H1 (cell line): ENCODE measurements around the gene SPTBN1. TPM values are rescaled to one million over a fixed set of nuclear protein-coding genes. Genes with fewer than 3 reads are reported as not detected.

Experiments
- JUND ChIP-seq: IDR thresholded peaks from 2 replicates; pipeline ENCODE4 v1.6.1; 2011; ENCODE audit warnings: mild to moderate bottlenecking, improper control_type of control experiment, low read length
- PHF8 ChIP-seq: fragments of 200-600 bp; sonication (generic); conservative IDR thresholded peaks from 2 replicates; pipeline ENCODE4 v1.7.1; 2012; ENCODE audit warnings: low read depth, mild to moderate bottlenecking, inconsistent platforms, low read length, moderate library complexity
- RFX5 ChIP-seq: IDR thresholded peaks from 2 replicates; pipeline ENCODE4 v1.6.1; 2011; ENCODE audit warnings: low read depth, low read length, improper control_type of control experiment, borderline replicate concordance
- SIN3A ChIP-seq, 2 experiments: IDR thresholded peaks in 1 of 2; conservative IDR thresholded peaks in 1 of 2; 2 replicates each; pipeline ENCODE4 v1.6.1; 2011 to 2012; ENCODE audit warnings: low read length in 2 of 2, improper control_type of control experiment in 1 of 2, low read depth in 1 of 2, mild to moderate bottlenecking in 1 of 2
- SP1 ChIP-seq: IDR thresholded peaks from 2 replicates; pipeline ENCODE4 v1.6.1; 2011; ENCODE audit warnings: low read depth, low read length
- TEAD4 ChIP-seq: IDR thresholded peaks from 2 replicates; pipeline ENCODE4 v1.6.1; 2012; ENCODE audit warnings: low read depth, low read length, inconsistent platforms, mixed read lengths
- YY1 ChIP-seq: IDR thresholded peaks from 2 replicates; pipeline ENCODE4 v1.6.1; 2011; ENCODE audit warnings: low read depth, mild to moderate bottlenecking, low read length
- polyA plus RNA-seq, 7 experiments: library from polyadenylated mRNA; depleted of rRNA in 3 of 7; stranded (reverse) in 5 of 7; unstranded in 2 of 7; fragments of >200 nt in 5 of 7; fragments of 200-250 nt in 2 of 7; gene quantifications; 1 replicate in 5 of 7; 2 replicates in 1 of 7; 4 replicates in 1 of 7; pipeline versions ENCODE4 v1.2.1 to v1.2.3, GENCODE V29; 2011 to 2013; ENCODE audit warnings: missing spikeins in 2 of 7, mixed read lengths in 2 of 7
- total RNA-seq: library from RNA; stranded (reverse); fragmentation: NEBNext Ultra II Directional; extraction: Animal tissue kit (Norgen Biotek cat#: 25700); gene quantifications from 2 replicates; pipeline ENCODE4 v1.2.1, GENCODE V29; 2021
- TF ChIP-seq, protein P1 (sequence below): fragments of 300-600 bp; sonication (generic); IDR thresholded peaks from 2 replicates; pipeline ENCODE4 v1.7.1; 2012; ENCODE audit warnings: low read length, moderate library complexity, mild to moderate bottlenecking, inconsistent platforms; ENCODE audit not compliant: insufficient replicate concordance
- TF ChIP-seq, protein P2 (sequence below): IDR thresholded peaks from 2 replicates; pipeline ENCODE4 v1.6.1; 2012; ENCODE audit warnings: inconsistent platforms

The SPTBN1 gene
- total and polyA plus RNA-seq, 2 of the 8 experiments (the other 6 are each of a cell fraction or from before 2014, with no cell fraction given): 31.8 to 180 TPM

DNA sequence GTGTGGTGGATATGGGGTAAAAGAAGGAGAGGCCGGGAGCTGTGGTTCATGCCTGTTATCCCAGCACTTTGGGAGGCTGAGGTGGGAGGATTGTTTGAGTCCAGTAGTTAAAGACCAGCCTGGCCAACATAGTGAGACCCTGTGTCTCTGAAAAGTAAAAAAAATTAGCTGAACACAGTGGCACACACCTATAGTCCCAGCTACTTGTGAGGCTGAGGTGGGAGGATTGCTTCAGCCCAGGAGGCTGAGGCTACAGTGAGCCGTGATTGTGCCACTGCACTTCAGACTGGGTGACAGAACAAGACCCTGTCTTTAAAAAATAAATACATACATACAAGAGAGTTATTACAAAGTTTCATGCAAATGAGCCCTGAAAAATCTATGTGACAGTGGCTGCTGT is 80.6 kb downstream of the SPTBN1 start (continued):
- TF ChIP-seq, protein P1, sequence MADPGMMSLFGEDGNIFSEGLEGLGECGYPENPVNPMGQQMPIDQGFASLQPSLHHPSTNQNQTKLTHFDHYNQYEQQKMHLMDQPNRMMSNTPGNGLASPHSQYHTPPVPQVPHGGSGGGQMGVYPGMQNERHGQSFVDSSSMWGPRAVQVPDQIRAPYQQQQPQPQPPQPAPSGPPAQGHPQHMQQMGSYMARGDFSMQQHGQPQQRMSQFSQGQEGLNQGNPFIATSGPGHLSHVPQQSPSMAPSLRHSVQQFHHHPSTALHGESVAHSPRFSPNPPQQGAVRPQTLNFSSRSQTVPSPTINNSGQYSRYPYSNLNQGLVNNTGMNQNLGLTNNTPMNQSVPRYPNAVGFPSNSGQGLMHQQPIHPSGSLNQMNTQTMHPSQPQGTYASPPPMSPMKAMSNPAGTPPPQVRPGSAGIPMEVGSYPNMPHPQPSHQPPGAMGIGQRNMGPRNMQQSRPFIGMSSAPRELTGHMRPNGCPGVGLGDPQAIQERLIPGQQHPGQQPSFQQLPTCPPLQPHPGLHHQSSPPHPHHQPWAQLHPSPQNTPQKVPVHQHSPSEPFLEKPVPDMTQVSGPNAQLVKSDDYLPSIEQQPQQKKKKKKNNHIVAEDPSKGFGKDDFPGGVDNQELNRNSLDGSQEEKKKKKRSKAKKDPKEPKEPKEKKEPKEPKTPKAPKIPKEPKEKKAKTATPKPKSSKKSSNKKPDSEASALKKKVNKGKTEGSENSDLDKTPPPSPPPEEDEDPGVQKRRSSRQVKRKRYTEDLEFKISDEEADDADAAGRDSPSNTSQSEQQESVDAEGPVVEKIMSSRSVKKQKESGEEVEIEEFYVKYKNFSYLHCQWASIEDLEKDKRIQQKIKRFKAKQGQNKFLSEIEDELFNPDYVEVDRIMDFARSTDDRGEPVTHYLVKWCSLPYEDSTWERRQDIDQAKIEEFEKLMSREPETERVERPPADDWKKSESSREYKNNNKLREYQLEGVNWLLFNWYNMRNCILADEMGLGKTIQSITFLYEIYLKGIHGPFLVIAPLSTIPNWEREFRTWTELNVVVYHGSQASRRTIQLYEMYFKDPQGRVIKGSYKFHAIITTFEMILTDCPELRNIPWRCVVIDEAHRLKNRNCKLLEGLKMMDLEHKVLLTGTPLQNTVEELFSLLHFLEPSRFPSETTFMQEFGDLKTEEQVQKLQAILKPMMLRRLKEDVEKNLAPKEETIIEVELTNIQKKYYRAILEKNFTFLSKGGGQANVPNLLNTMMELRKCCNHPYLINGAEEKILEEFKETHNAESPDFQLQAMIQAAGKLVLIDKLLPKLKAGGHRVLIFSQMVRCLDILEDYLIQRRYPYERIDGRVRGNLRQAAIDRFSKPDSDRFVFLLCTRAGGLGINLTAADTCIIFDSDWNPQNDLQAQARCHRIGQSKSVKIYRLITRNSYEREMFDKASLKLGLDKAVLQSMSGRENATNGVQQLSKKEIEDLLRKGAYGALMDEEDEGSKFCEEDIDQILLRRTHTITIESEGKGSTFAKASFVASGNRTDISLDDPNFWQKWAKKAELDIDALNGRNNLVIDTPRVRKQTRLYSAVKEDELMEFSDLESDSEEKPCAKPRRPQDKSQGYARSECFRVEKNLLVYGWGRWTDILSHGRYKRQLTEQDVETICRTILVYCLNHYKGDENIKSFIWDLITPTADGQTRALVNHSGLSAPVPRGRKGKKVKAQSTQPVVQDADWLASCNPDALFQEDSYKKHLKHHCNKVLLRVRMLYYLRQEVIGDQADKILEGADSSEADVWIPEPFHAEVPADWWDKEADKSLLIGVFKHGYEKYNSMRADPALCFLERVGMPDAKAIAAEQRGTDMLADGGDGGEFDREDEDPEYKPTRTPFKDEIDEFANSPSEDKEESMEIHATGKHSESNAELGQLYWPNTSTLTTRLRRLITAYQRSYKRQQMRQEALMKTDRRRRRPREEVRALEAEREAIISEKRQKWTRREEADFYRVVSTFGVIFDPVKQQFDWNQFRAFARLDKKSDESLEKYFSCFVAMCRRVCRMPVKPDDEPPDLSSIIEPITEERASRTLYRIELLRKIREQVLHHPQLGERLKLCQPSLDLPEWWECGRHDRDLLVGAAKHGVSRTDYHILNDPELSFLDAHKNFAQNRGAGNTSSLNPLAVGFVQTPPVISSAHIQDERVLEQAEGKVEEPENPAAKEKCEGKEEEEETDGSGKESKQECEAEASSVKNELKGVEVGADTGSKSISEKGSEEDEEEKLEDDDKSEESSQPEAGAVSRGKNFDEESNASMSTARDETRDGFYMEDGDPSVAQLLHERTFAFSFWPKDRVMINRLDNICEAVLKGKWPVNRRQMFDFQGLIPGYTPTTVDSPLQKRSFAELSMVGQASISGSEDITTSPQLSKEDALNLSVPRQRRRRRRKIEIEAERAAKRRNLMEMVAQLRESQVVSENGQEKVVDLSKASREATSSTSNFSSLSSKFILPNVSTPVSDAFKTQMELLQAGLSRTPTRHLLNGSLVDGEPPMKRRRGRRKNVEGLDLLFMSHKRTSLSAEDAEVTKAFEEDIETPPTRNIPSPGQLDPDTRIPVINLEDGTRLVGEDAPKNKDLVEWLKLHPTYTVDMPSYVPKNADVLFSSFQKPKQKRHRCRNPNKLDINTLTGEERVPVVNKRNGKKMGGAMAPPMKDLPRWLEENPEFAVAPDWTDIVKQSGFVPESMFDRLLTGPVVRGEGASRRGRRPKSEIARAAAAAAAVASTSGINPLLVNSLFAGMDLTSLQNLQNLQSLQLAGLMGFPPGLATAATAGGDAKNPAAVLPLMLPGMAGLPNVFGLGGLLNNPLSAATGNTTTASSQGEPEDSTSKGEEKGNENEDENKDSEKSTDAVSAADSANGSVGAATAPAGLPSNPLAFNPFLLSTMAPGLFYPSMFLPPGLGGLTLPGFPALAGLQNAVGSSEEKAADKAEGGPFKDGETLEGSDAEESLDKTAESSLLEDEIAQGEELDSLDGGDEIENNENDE: no peak
- no peak for TF ChIP-seq SP1
- TF ChIP-seq JUND: no peak
- TF ChIP-seq, protein P2, sequence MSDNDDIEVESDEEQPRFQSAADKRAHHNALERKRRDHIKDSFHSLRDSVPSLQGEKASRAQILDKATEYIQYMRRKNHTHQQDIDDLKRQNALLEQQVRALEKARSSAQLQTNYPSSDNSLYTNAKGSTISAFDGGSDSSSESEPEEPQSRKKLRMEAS: no peak
- TF ChIP-seq RFX5: no peak
- TF ChIP-seq PHF8: no peak
- TF ChIP-seq YY1: no peak
- TF ChIP-seq TEAD4: no peak
- no peak for TF ChIP-seq SIN3A (conservative IDR thresholded peaks at IDR 0.05 in 1 of 2, IDR thresholded peaks at IDR 0.05 in 1 of 2; ENCODE audit: low read depth in 1 of 2, low read length in 2 of 2)
- TF ChIP-seq, all 59 proteins: peak for 0
